T-helper 2 cell treated with Interferon-gamma antibody and Interleukin-4, amounts not matched to agents 5 μg/mL and 100 μg/mL, for 36 hours (primary cell): Measurements from ENCODE around the gene ABI3BP.

Source experiments
- DNase-seq: peaks from one replicate; pipeline ENCODE4 v3.0.0; 2021; ENCODE audit warnings: low spot score
- H3K27ac Mint-ChIP-seq: one replicate; pipeline ENCODE4 v1.8.0; 2021; ENCODE audit warnings: mild to moderate bottlenecking, mixed read lengths
- H3K27me3 Mint-ChIP-seq: one replicate; pipeline ENCODE4 v1.8.0; 2021; ENCODE audit warnings: low read depth, mixed read lengths
- H3K36me3 Mint-ChIP-seq: one replicate; pipeline ENCODE4 v1.8.0; 2021; ENCODE audit warnings: low read depth, mixed read lengths
- H3K4me1 Mint-ChIP-seq: one replicate; pipeline ENCODE4 v1.8.0; 2021; ENCODE audit warnings: low read depth, mixed read lengths
- H3K4me3 Mint-ChIP-seq: one replicate; pipeline ENCODE4 v1.8.0; 2022; ENCODE audit warnings: mild to moderate bottlenecking, moderate library complexity, mixed read lengths
- H3K9me3 Mint-ChIP-seq: one replicate; pipeline ENCODE4 v1.8.0; 2021; ENCODE audit warnings: mixed read lengths

The ABI3BP gene

GRCh38 chr3:100972301-100972844 lies 20.8 kb downstream of the ABI3BP start:
- no peaks in the 10 kb centered on the region for H3K36me3 Mint-ChIP-seq
- H3K27ac Mint-ChIP-seq = no peak overlapping the region
- DNase-seq = no peak
- no peak overlapping the region for H3K4me3 Mint-ChIP-seq
- H3K9me3 Mint-ChIP-seq = no peaks in the 10 kb centered on the region
- peaks cover 2% of the 10 kb centered on the region for H3K27me3 Mint-ChIP-seq
- no peaks in the 10 kb centered on the region for H3K4me1 Mint-ChIP-seq

DNA sequence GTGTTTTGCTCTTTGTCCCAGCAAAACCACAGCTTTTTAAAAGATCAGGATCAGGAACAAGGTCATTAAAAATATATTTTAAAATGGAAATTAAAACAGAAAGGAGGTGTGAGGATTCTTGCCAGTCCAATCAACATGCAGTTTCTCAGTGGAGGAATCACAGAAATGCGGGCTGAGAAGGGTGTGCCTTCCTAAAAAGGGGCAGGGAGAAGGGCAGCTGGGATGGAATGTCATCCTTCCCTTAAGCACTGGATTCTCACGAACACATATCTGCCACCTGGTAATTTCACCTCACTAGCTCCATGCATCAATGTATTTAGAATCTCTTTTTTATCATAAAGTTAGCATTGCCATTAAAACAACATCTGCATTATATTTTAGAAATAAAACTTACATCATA lies 21.4 kb downstream of the ABI3BP start:
- H3K27ac Mint-ChIP-seq = no peak overlapping the region
- peaks cover 2% of the 10 kb centered on the region for H3K27me3 Mint-ChIP-seq
- no peaks in the 10 kb centered on the region for H3K4me1 Mint-ChIP-seq

GRCh38 chr3:100970477-100970990 lies 22.7 kb downstream of the ABI3BP start:
- H3K4me3 Mint-ChIP-seq = no peak overlapping the region

More for the DNA sequence above, 21.4 kb downstream of the ABI3BP start:
- Mint-ChIP-seq H3K4me3 (no peak overlapping the region), H3K9me3 (no peaks in the 10 kb centered on the region), H3K36me3 (no peaks in the 10 kb centered on the region)
- DNase-seq = no peak

GRCh38 chr3:100968932-100969906 lies 24.0 kb downstream of the ABI3BP start:
- H3K27ac Mint-ChIP-seq = no peak overlapping the region
- H3K36me3 Mint-ChIP-seq = no peaks in the 10 kb centered on the region
- H3K27me3 Mint-ChIP-seq = peaks cover 2% of the 10 kb centered on the region
- H3K4me3 Mint-ChIP-seq = no peak overlapping the region
- no peak for DNase-seq
- peaks cover 5% of the 10 kb centered on the region for H3K9me3 Mint-ChIP-seq
- no peaks in the 10 kb centered on the region for H3K4me1 Mint-ChIP-seq

More at GRCh38 chr3:100970477-100970990, 22.7 kb downstream of the ABI3BP start:
- Mint-ChIP-seq H3K36me3 (no peaks in the 10 kb centered on the region), H3K27me3 (peaks cover 2% of the 10 kb centered on the region), H3K9me3 (no peaks in the 10 kb centered on the region), H3K27ac (no peak overlapping the region), H3K4me1 (no peaks in the 10 kb centered on the region)
- no peak for DNase-seq

GRCh38 chr3:100966807-100967206 lies 26.4 kb downstream of the ABI3BP start:
- Mint-ChIP-seq H3K4me3 (no peak overlapping the region), H3K27ac (no peak overlapping the region), H3K9me3 (peaks cover 5% of the 10 kb centered on the region), H3K36me3 (no peaks in the 10 kb centered on the region), H3K4me1 (no peaks in the 10 kb centered on the region), H3K27me3 (peaks cover 2% of the 10 kb centered on the region)
- no peak for DNase-seq

DNA sequence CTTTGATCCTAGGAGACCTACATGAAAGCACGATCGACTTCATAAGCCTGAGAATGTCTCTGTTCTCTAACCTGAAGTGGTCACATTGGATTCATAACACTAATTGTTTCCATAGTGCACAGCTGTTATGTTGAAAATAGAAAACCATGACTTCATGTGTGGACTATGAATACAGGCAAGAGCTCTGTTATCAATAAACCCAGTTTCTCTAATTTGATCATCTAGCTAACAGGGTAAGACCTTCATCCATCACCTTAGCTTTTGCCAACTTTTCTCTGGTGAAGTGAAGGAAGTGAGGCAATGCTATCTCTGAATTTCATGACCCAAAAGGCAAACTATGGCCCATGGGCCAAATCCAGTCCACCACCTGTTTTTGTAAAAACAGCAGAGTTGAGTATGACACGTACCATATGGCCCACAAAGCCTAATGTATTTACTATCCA lies 27.2 kb downstream of the ABI3BP start:
- peaks cover 5% of the 10 kb centered on the region for H3K9me3 Mint-ChIP-seq
- no peaks in the 10 kb centered on the region for H3K27me3 Mint-ChIP-seq
- no peak for DNase-seq
- no peak overlapping the region for H3K4me3 Mint-ChIP-seq
- no peak overlapping the region for H3K27ac Mint-ChIP-seq
- no peaks in the 10 kb centered on the region for H3K4me1 Mint-ChIP-seq
- no peaks in the 10 kb centered on the region for H3K36me3 Mint-ChIP-seq

- no peak for DNase-seq
- no peaks in the 10 kb centered on the region for H3K36me3 Mint-ChIP-seq
- no peaks in the 10 kb centered on the region for H3K4me1 Mint-ChIP-seq
- H3K27ac Mint-ChIP-seq = no peak overlapping the region
- no peaks in the 10 kb centered on the region for H3K27me3 Mint-ChIP-seq
- H3K4me3 Mint-ChIP-seq = no peak overlapping the region
- peaks cover 5% of the 10 kb centered on the region for H3K9me3 Mint-ChIP-seq
These were observed 30.2 kb downstream of the ABI3BP start for GRCh38 chr3:100963041-100963440.

GRCh38 chr3:100957261-100957986 lies 35.8 kb downstream of the ABI3BP start:
- no peak for DNase-seq

DNA sequence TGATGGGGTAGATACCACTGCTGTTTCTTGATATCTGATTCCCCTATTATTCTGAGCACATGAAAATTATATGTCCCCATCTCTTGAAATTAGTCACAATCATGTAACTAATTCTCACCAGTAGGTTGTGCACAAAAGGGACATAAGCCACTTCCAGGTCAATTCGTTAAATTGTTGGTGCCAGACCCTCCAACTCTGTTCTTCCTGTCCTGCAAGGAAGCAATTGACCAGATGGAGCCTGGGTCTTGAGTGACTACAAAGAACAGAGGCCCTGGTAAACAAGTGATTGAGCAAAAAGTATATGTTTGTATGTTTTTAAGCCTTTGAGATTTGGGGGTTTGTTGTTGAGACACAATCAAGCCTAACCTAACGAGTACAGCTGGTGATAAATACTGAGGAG lies 36.9 kb downstream of the ABI3BP start:
- Mint-ChIP-seq H3K27ac (no peak overlapping the region), H3K4me1 (no peaks in the 10 kb centered on the region), H3K36me3 (no peaks in the 10 kb centered on the region), H3K4me3 (no peak overlapping the region), H3K9me3 (no peaks in the 10 kb centered on the region), H3K27me3 (no peaks in the 10 kb centered on the region)
- DNase-seq = no peak

More at GRCh38 chr3:100957261-100957986, 35.8 kb downstream of the ABI3BP start:
- Mint-ChIP-seq H3K4me1 (no peaks in the 10 kb centered on the region), H3K27me3 (no peaks in the 10 kb centered on the region), H3K9me3 (no peaks in the 10 kb centered on the region), H3K27ac (no peak overlapping the region), H3K36me3 (no peaks in the 10 kb centered on the region), H3K4me3 (no peak overlapping the region)

GRCh38 chr3:100954990-100955389 lies 38.2 kb downstream of the ABI3BP start:
- H3K27ac Mint-ChIP-seq = no peak overlapping the region
- no peak for DNase-seq

DNA sequence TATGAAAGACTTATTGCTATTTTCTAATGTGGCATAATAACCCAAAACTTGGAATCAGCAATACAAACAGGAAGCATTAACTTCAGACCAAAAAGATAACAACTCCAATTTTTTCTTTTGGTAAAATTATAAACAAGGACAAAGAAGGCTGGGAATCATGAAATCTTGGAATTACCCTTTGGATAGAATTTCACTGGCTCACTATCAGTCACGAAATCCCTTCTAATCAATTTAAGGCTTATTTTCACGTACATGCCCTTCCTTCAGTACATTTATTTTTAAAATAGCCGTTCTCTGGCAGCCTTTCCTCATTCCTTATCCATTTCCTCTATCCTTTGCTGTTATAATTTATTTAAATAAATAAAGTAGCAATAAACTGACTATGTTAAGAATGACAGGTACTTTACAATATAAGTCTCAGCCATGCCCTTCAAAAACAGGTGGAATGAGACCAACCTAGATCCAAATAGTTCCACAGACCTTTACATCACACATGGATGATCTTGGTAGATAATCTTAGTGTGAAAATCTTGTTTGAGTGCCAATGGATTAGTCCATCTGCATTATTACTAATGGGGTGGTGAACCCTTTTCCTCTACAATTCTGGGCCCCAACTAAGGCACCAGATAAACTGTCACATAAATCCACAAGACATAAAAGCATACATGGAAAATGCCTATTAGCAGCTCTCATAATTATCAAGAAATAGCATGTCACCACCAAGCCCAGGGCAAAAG lies 38.9 kb downstream of the ABI3BP start:
- H3K4me3 Mint-ChIP-seq = no peak overlapping the region
- no peaks in the 10 kb centered on the region for H3K27me3 Mint-ChIP-seq
- no peaks in the 10 kb centered on the region for H3K36me3 Mint-ChIP-seq
- no peak for DNase-seq
- no peaks in the 10 kb centered on the region for H3K4me1 Mint-ChIP-seq
- H3K9me3 Mint-ChIP-seq = no peaks in the 10 kb centered on the region
- H3K27ac Mint-ChIP-seq = no peak overlapping the region

More at GRCh38 chr3:100954990-100955389, 38.2 kb downstream of the ABI3BP start:
- Mint-ChIP-seq H3K27me3 (no peaks in the 10 kb centered on the region), H3K4me1 (no peaks in the 10 kb centered on the region), H3K4me3 (no peak overlapping the region), H3K9me3 (no peaks in the 10 kb centered on the region), H3K36me3 (no peaks in the 10 kb centered on the region)

DNA sequence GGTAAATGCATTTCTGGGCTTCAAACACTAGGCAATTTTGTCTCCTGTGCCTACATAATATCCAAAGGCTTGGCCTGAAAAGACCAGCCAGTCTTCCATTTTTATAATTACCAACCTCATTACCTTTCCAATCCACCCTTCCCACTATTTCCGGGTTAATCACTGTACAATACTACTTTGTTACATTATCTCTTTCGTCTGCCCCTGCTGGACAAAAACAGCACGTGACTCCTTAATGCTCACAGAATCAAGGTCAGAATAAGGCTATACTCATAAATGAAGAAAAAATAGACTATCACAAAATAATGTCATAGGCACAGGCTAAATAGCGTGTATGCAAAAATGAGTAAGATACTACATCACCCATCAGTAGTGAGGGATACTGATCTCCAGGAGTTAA lies 40.1 kb downstream of the ABI3BP start:
- Mint-ChIP-seq H3K4me3 (no peak overlapping the region), H3K9me3 (no peaks in the 10 kb centered on the region), H3K27me3 (no peaks in the 10 kb centered on the region), H3K36me3 (no peaks in the 10 kb centered on the region), H3K27ac (no peak overlapping the region), H3K4me1 (no peaks in the 10 kb centered on the region)
- DNase-seq = no peak

- Mint-ChIP-seq H3K4me1 (no peaks in the 10 kb centered on the region), H3K27me3 (no peaks in the 10 kb centered on the region), H3K36me3 (no peaks in the 10 kb centered on the region), H3K9me3 (no peaks in the 10 kb centered on the region), H3K27ac (no peak overlapping the region), H3K4me3 (no peak overlapping the region)
- DNase-seq = no peak
These were observed 46.1 kb downstream of the ABI3BP start for GRCh38 chr3:100947119-100947518.
